Measurements from ENCODE around the gene CTNNA3.

DNA sequence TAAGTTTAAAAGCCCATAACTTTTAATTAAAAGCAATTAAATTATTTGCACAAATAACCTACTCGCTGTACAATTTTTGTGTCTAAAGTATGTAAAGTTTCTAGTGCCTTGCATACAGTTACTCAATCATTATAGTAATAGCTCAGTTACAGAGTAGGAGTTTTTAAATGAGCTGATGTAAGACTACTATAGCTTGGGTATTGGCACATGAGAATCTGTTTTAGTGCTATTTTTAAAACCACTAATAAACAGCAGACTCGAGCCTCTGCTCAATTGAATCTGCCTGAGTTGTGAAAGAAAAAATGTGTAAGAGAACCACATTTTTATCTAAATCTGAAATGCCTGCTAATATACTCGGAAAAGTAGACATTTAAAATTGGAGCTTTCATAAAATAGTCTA lies 31.1 kb downstream of the CTNNA3 start:
- TF ChIP-seq CTCF (IDR thresholded peaks at IDR 0.05; ENCODE audit: low read depth, low read length, poor library complexity, severe bottlenecking): no peak
- no peak for TF ChIP-seq EZH2phosphoT487 (IDR thresholded peaks at IDR 0.05; ENCODE audit: borderline replicate concordance, low read length)

Measured in DOHH2 (cell line).